ENCODE results near the gene PPP1R11.

GRCh38 chr6:30037182-30037788, 29.7 kb upstream of the PPP1R11 start:
- TF ChIP-seq CTCF (conservative IDR thresholded peaks at IDR 0.05; ENCODE audit: low read length) (peak; percentile 77), EZH2phosphoT487 (IDR thresholded peaks at IDR 0.05; ENCODE audit: borderline replicate concordance) (no peak)
